Stimulated activated CD4-positive, alpha-beta T cell treated with anti-CD3 and anti-CD28 coated beads, Interleukin-1b, Interleukin-23, amount 100 ng/mL, for 24 hours (primary cell): ENCODE data around the gene C15orf40.
"Not testable (repeated sequence)": the region's sequence is repeated elsewhere in the genome, so short reads cannot be mapped to it uniquely, and the experiment has no call there.

Experiments used
- DNase-seq, 4 experiments: peaks; one replicate each; pipeline ENCODE4 v3.0.0-alpha.2; 2020; ENCODE audit warnings: low read depth in 4 of 4, low spot score in 1 of 4

Gene C15orf40

DNA sequence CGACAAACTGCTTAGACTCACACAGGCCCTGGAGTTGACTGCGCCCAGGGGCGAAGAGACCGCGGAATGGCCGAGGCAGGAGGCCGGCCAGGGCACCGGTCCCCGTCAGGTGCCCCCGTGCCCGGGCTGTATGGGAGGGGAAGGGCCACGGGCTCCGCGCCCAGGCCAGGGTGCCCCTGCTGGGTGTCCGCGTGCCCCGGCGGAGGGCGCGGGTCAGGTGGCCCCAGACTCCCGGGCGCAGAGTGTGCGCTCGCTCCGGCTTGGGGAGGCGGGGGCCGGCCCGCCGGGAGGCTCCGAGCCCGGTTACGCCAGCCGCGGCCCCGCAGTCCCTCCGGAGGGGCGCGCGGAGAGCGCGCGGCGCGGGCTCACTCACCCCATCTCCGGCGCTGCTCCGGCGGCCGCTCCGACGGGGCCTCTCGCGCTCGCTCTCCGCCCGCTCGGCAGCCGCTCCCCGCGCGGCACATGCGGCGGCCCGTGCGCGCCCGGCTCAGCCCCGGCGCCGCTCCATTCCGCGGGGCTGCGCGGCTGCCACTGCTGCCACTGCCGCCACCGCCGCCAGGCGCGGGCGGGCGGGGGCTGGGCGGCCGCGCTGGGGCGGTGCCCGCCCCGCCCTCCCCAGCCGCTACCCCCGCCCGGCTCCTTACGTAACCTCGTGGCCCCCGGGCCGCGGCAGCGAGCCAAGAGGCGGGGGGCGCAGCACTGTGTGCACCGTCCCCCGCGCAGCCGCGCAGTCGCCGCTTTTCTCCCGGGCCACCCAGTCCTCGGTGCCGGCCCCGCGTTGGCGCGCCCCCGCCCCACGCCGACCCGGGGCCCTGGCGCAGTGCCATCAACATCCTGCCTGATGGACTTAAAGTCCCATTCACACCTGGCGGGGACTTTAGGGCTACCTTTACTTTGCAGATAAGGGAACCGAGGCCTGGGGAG is 59.0 kb downstream of the C15orf40 start, which contains the start of gene HOMER2:
HOMER2 (minus strand) TSS at position 563 of the 924 bp plus-strand sequence; CDS start at position 378, 185 bp downstream.
- DNase-seq, result no peak

DNA sequence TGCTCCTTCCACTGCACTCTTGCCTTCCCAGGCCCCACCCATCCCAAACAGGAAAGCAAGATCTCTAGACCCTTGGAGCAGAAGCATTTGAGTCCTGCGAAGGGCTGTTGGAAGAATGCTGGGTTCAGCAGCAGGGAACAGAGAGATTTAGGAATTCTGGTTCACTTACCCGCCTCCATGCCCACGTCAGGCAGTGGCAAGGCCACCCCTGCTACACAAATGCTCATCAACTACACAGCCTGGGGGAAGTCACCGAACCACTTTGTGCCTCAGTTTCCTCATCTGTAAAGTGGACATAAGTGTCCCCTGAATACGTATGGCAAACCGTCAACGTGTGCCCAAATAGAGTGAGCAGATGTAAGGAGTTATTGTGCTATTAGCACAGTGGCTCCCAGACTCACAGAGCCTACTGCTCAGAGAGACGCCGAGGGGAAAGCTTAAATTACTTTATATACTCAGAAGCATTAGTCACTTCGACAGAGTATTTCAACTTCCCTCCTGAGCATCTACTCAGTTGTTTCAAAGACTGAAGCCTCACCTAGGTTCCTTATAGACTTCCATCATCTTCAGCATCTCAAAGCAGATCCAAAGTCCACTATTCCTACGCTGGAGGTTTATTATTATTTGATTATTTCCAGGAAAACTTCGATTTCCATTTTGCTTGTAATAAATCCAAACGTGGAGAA is 59.8 kb downstream of the C15orf40 start:
- DNase-seq, result no peak

DNA sequence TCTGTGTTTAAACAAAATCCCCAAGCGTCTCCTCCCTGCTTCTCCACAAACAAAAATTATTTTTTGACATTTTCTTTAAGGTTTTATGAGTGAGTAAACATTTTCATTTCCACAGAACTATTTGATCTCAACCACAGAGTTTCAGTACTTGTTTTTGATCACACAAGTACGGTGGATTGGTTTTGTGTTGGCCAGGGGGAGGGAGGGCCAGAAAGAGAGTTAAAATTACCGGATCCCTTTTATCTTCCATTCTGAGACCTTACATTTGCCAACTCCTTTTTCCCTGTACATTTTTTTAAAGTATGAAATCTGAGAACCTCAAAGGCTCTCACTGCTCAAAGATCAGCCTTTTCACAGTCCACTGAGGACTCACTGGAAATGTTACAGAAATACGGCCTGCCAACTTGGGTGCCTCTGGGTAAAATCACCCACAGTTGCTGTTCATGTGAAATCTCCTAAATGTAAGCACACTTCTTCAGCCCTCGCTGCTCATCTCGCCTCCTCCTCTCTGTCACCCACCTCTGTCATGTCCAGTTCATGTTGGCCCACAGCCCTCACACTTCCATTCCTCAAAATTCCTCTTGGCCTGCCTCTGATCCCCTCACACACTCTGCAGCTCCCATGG is 60.6 kb downstream of the C15orf40 start:
- DNase-seq, result no peak

DNA sequence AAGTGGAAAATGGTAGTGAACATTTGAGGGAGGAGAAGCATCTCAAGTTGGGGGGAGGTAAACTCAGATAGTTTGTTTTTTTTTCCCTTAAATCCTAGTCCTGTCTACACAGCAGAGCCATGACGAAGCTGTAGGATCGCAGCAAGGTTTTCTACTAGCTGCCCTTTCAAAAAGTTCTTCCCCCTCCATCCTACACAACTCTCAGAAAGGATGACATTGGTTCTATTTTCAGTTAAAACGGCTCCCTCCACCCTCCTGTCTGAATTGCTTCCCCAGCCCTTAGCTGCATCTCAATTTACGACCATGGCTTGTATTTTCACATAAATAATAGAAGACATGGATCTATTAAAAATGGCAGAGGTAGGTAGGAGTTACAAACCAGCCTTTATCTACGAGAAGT is 61.1 kb downstream of the C15orf40 start:
- DNase-seq, result no peak

DNA sequence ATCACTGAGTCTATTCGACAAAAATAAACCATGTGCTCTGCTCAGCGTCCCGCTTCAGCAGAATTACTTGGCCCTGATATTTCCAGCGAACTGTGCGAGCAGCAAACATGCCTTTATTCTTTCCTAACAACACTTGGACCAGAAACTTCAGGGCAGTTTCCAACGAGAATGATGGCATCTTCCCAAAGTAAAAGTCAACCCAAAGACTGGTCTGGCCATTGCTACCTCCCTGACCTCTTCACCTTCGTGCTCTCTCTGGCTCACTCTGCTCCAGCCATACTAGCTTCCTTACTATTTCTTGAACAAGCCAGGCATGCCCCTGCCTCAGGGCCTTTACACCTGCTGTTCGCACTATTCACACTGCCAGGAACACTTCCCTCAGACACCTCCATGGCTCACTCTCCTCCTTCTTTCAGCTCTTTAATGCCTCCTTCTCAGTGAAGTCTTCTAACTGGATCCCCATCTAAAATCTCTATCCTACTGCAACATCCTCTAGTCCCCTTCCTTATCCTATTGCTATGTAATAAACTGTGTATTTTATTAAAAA is 65.2 kb downstream of the C15orf40 start:
- no peak for DNase-seq

DNA sequence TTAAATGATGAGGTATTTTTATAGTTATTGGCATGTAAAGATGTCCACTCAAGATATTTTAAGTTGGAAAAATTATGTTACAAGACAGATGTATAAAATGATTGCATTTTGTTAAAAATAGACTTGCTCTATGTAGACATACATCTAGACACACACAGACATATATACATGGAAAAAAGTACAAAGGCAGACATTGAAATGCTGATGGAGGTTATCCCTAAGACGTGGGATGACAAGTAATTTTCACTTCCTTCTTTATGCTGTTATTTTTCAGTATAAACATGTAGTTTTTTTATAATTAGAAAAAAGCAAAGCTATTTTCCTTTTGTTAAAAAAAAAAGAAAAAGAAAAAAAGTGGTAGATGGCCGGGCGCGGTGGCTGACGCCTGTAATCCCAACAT is 66.1 kb downstream of the C15orf40 start:
- DNase-seq, result no peak

DNA sequence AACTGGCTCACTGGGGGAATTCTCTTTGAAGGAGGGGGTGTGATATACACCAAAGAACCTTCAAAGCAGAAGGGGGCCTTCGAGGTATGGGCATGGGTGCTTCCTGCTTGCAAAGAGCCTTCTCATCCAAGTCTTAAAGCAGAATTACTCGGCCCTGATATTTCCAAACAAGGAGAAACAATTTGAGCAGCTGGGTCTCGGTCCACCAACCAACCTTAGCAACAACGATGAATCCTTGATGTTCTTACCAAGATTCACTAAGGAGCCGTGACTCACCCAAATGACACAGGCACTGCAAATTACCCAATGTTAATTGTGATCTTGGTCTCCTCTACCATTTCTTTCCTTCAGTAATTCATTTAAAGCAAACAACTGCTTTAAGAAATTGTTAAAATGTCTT is 66.6 kb downstream of the C15orf40 start:
- no peak for DNase-seq

DNA sequence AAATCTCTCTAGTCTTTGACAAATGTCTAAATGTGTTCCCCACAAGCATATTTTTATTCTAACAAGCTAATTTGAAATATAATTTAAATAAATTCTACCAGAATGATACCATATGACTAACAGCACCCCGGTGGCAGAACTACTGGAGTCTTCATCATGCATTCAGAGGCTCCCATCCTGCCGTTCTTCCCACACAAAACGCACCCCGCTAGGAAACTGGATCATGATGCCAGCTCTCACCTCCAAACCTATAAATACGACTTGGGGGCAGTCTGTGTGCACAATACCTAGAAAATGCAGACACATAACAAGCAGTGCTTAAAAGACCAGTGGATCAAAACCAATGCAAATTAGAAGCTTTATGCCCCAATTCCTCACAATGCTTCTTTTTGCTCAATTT is 67.4 kb downstream of the C15orf40 start:
- DNase-seq, result no peak

DNA sequence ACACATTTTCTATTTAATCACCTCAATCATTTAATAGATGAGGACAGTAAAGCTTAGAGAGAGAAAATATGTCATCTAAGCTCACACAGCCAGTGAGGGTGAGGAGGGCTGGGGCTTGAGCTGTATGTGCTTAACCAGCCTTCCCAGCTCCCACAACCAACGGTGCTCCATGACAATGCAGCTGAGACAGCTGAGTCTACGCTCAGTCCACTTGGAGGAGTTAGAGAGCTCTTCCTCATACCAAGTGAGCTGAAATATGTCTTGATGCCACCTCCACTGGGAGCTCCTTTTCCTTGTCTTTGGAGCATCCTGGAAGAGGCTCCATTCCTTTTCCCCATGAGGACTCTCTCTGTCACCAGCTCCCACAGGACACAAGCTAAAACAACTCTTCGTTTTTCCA is 68.3 kb downstream of the C15orf40 start:
- DNase-seq, result no peak

DNA sequence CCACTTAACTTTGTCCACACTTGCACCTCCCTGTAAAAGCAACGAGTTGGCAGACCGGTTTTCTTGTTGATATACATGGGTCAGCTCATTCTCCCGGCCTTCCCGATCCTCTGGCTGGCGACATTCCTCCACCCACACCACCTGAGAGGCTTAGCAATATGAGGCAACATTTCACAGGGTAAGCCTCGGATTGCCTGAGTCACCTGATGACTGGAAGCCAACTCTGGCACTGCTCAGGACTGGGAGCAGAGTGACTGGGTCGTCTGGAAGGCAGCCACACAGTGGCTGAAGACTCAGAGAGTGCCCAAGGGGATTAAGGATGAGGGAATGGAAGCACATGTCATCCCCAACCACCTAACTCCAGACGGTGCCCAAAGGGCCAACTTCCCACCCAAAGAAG is 68.7 kb downstream of the C15orf40 start:
- no peak for DNase-seq

DNA sequence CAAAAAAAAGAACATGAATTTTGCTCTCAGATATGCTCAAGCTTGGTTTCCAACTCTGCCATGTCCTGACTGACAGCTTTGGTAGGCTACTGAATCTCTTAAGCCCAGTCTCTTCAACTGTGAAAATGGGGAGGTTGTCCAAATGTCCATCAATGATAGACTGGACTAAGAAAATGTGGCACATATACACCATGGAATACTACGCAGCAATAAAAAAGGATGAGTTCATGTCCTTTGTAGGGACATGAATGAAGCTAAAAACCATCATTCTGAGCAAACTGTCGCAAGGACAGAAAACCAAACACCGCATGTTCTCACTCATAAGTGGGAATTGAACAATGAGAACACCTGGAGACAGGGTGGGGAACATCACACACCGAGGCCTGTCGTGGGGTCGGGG is 71.8 kb downstream of the C15orf40 start:
- not testable (repeated sequence) for DNase-seq
